HEK293 (cell line): Measurements from ENCODE around the gene KLC4.

Experiments used
- EGR2 ChIP-seq: fragments of 450-650 bp; formaldehyde crosslinking; IDR thresholded peaks from 2 replicates; pipeline ENCODE4 v1.5.1; 2016; ENCODE audit warnings: low read depth, missing biosample characterization, missing genetic modification characterization
- FEZF1 ChIP-seq: fragments of 450-650 bp; formaldehyde crosslinking; IDR thresholded peaks from 2 replicates; pipeline ENCODE4 v1.5.1; 2016; ENCODE audit warnings: missing biosample characterization, missing genetic modification characterization
- GLI4 ChIP-seq: fragments of 450-650 bp; formaldehyde crosslinking; IDR thresholded peaks from 2 replicates; pipeline ENCODE4 v1.5.1; 2016; ENCODE audit warnings: missing biosample characterization, missing genetic modification characterization
- HOXA7 ChIP-seq: sonication (generic); formaldehyde crosslinking; IDR thresholded peaks from 2 replicates; pipeline ENCODE4 v1.8.1; 2022; ENCODE audit warnings: missing genetic modification reagents, borderline replicate concordance
- IKZF3 ChIP-seq: fragments of 450-650 bp; IDR thresholded peaks from 2 replicates; pipeline ENCODE4 v1.5.0; 2018; ENCODE audit warnings: missing biosample characterization, mild to moderate bottlenecking, missing genetic modification characterization, moderate library complexity
- PRDM4 ChIP-seq: fragments of 450-650 bp; formaldehyde crosslinking; IDR thresholded peaks from 2 replicates; pipeline ENCODE4 v1.5.1; 2017; ENCODE audit warnings: missing biosample characterization, missing genetic modification characterization
- SETDB1 ChIP-seq: IDR thresholded peaks from one replicate; pipeline ENCODE4 v1.6.1; 2017; ENCODE audit warnings: mild to moderate bottlenecking, low read length, moderate library complexity, mixed read lengths; ENCODE audit not compliant: insufficient read length
- SP7 ChIP-seq: fragments of 450-650 bp; formaldehyde crosslinking; IDR thresholded peaks from 2 replicates; pipeline ENCODE4 v1.5.1; 2016; ENCODE audit warnings: missing biosample characterization, missing genetic modification characterization
- TRIM28 ChIP-seq: IDR thresholded peaks from 2 replicates; pipeline ENCODE4 v1.6.1; 2011; ENCODE audit warnings: low read length, control low read depth, borderline replicate concordance
- ZBTB26 ChIP-seq: fragments of 450-650 bp; formaldehyde crosslinking; optimal IDR thresholded peaks from 2 replicates; pipeline ENCODE3; 2016; ENCODE audit warnings: missing biosample characterization, mild to moderate bottlenecking, missing genetic modification characterization
- ZIC2 ChIP-seq: fragments of 450-650 bp; formaldehyde crosslinking; IDR thresholded peaks from 2 replicates; pipeline ENCODE4 v1.5.1; 2016; ENCODE audit warnings: missing biosample characterization, missing genetic modification characterization
- ZNF112 ChIP-seq: fragments of 450-650 bp; formaldehyde crosslinking; IDR thresholded peaks from 2 replicates; pipeline ENCODE4 v1.5.0; 2017; ENCODE audit warnings: missing biosample characterization, missing genetic modification characterization
- ZNF138 ChIP-seq: fragments of 450-650 bp; formaldehyde crosslinking; IDR thresholded peaks from 2 replicates; pipeline ENCODE4 v1.5.1; 2016; ENCODE audit warnings: missing biosample characterization, missing genetic modification characterization, borderline replicate concordance
- ZNF175 ChIP-seq: fragments of 450-650 bp; formaldehyde crosslinking; IDR thresholded peaks from 2 replicates; pipeline ENCODE4 v1.5.1; 2016; ENCODE audit warnings: missing biosample characterization, missing genetic modification characterization
- ZNF280C ChIP-seq: fragments of 450-650 bp; formaldehyde crosslinking; IDR thresholded peaks from 2 replicates; pipeline ENCODE4 v1.5.1; 2016; ENCODE audit warnings: missing biosample characterization, missing genetic modification characterization
- ZNF302 ChIP-seq: fragments of 450-650 bp; formaldehyde crosslinking; IDR thresholded peaks from 2 replicates; pipeline ENCODE4 v1.5.1; 2016; ENCODE audit warnings: missing biosample characterization, missing genetic modification characterization, low read depth
- ZNF423 ChIP-seq: fragments of 450-650 bp; formaldehyde crosslinking; IDR thresholded peaks from 2 replicates; pipeline ENCODE4 v1.5.1; 2016; ENCODE audit warnings: missing biosample characterization, missing genetic modification characterization
- ZNF530 ChIP-seq: fragments of 450-650 bp; formaldehyde crosslinking; IDR thresholded peaks from 2 replicates; pipeline ENCODE4 v1.5.1; 2016; ENCODE audit warnings: low read depth, missing biosample characterization, missing genetic modification characterization
- ZNF549 ChIP-seq: fragments of 450-650 bp; IDR thresholded peaks from 2 replicates; pipeline ENCODE4 v1.5.1; 2018; ENCODE audit warnings: missing biosample characterization, missing genetic modification characterization, mild to moderate bottlenecking, inconsistent platforms, moderate library complexity
- ZNF571 ChIP-seq: fragments of 450-650 bp; formaldehyde crosslinking; IDR thresholded peaks from 2 replicates; pipeline ENCODE4 v1.5.0; 2017; ENCODE audit warnings: missing biosample characterization, missing genetic modification characterization
- ZNF624 ChIP-seq: fragments of 450-650 bp; formaldehyde crosslinking; IDR thresholded peaks from 2 replicates; pipeline ENCODE4 v1.5.1; 2017; ENCODE audit warnings: missing biosample characterization, missing genetic modification characterization
- ZNF658 ChIP-seq: fragments of 450-650 bp; formaldehyde crosslinking; IDR thresholded peaks from 2 replicates; pipeline ENCODE4; 2016; ENCODE audit warnings: missing biosample characterization, missing genetic modification characterization
- ZSCAN16 ChIP-seq: fragments of 450-650 bp; formaldehyde crosslinking; IDR thresholded peaks from 2 replicates; pipeline ENCODE4 v1.5.1; 2016; ENCODE audit warnings: missing biosample characterization, missing genetic modification characterization
- TF ChIP-seq, protein P1 (sequence below): fragments of 450-650 bp; formaldehyde crosslinking; IDR thresholded peaks from 2 replicates; pipeline ENCODE4 v1.5.1; 2016; ENCODE audit warnings: missing biosample characterization, missing genetic modification characterization
- TF ChIP-seq, protein P2 (sequence below): fragments of 450-650 bp; formaldehyde crosslinking; IDR thresholded peaks from 2 replicates; pipeline ENCODE4 v1.5.1; 2016; ENCODE audit warnings: missing biosample characterization, missing genetic modification characterization
- TF ChIP-seq, protein P3 (sequence below): fragments of 450-650 bp; formaldehyde crosslinking; IDR thresholded peaks from 2 replicates; pipeline ENCODE4 v1.5.1; 2016; ENCODE audit warnings: missing biosample characterization, missing genetic modification characterization
- TF ChIP-seq, protein P4 (sequence below): fragments of 450-650 bp; formaldehyde crosslinking; IDR thresholded peaks from 2 replicates; pipeline ENCODE4 v1.5.1; 2016; ENCODE audit warnings: missing biosample characterization, missing genetic modification characterization, borderline replicate concordance

KLC4 gene

GRCh38 chr6:43053545-43054205, 5.8 kb upstream of the KLC4 start, which contains the start of gene CUL7 (continued):
- TF ChIP-seq ZNF423 (no peak), ZNF530 (no peak), ZNF175 (tag by site-specific recombination) (no peak), IKZF3 (tag by site-specific recombination) (peak; percentile 99), SP7 (tag by site-specific recombination) (peak; percentile 78), ZNF624 (no peak), ZSCAN16 (peak; percentile 15; the same call in 1 of the 2 replicates), ZBTB26 (tag by site-specific recombination) (peak; percentile 60), ZNF302 (no peak), ZNF658 (no peak), GLI4 (tag by site-specific recombination) (peak; percentile 71; the same call in 1 of the 2 replicates), ZNF549 (tag by site-specific recombination) (no peak), ZNF138 (0 out of 2 replicates have a peak, but pooled peaks have one; percentile 9), ZIC2 (peak; percentile 55), FEZF1 (tag by site-specific recombination) (peak; percentile 94), SETDB1 (no peak), TRIM28 (no peak), HOXA7 (CRISPR knock-in tag) (no peak), ZNF280C (no peak), EGR2 (tag by site-specific recombination) (no peak), ZNF571 (tag by site-specific recombination) (no peak), PRDM4 (tag by site-specific recombination) (no peak), ZNF112 (tag by site-specific recombination) (no peak)
- TF ChIP-seq, protein P1, sequence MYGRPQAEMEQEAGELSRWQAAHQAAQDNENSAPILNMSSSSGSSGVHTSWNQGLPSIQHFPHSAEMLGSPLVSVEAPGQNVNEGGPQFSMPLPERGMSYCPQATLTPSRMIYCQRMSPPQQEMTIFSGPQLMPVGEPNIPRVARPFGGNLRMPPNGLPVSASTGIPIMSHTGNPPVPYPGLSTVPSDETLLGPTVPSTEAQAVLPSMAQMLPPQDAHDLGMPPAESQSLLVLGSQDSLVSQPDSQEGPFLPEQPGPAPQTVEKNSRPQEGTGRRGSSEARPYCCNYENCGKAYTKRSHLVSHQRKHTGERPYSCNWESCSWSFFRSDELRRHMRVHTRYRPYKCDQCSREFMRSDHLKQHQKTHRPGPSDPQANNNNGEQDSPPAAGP (tag by site-specific recombination), result peak; percentile 59
- TF ChIP-seq, protein P2, sequence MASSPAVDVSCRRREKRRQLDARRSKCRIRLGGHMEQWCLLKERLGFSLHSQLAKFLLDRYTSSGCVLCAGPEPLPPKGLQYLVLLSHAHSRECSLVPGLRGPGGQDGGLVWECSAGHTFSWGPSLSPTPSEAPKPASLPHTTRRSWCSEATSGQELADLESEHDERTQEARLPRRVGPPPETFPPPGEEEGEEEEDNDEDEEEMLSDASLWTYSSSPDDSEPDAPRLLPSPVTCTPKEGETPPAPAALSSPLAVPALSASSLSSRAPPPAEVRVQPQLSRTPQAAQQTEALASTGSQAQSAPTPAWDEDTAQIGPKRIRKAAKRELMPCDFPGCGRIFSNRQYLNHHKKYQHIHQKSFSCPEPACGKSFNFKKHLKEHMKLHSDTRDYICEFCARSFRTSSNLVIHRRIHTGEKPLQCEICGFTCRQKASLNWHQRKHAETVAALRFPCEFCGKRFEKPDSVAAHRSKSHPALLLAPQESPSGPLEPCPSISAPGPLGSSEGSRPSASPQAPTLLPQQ (tag by site-specific recombination), result peak; percentile 100
- TF ChIP-seq, protein P3, sequence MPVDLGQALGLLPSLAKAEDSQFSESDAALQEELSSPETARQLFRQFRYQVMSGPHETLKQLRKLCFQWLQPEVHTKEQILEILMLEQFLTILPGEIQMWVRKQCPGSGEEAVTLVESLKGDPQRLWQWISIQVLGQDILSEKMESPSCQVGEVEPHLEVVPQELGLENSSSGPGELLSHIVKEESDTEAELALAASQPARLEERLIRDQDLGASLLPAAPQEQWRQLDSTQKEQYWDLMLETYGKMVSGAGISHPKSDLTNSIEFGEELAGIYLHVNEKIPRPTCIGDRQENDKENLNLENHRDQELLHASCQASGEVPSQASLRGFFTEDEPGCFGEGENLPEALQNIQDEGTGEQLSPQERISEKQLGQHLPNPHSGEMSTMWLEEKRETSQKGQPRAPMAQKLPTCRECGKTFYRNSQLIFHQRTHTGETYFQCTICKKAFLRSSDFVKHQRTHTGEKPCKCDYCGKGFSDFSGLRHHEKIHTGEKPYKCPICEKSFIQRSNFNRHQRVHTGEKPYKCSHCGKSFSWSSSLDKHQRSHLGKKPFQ (tag by site-specific recombination), result peak; percentile 27; the same call in 1 of the 2 replicates
- TF ChIP-seq, protein P4, sequence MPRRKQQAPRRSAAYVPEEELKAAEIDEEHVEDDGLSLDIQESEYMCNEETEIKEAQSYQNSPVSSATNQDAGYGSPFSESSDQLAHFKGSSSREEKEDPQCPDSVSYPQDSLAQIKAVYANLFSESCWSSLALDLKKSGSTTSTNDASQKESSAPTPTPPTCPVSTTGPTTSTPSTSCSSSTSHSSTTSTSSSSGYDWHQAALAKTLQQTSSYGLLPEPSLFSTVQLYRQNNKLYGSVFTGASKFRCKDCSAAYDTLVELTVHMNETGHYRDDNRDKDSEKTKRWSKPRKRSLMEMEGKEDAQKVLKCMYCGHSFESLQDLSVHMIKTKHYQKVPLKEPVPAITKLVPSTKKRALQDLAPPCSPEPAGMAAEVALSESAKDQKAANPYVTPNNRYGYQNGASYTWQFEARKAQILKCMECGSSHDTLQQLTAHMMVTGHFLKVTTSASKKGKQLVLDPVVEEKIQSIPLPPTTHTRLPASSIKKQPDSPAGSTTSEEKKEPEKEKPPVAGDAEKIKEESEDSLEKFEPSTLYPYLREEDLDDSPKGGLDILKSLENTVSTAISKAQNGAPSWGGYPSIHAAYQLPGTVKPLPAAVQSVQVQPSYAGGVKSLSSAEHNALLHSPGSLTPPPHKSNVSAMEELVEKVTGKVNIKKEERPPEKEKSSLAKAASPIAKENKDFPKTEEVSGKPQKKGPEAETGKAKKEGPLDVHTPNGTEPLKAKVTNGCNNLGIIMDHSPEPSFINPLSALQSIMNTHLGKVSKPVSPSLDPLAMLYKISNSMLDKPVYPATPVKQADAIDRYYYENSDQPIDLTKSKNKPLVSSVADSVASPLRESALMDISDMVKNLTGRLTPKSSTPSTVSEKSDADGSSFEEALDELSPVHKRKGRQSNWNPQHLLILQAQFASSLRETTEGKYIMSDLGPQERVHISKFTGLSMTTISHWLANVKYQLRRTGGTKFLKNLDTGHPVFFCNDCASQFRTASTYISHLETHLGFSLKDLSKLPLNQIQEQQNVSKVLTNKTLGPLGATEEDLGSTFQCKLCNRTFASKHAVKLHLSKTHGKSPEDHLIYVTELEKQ (tag by site-specific recombination), result no peak
